HepG2 (cell line): ENCODE data around the gene GLI3.

ENCODE experiments used
- CEBPB ChIP-seq: IDR thresholded peaks from 2 replicates; pipeline ENCODE4 v1.6.1; 2011; ENCODE audit warnings: low read depth, low read length, improper control_type of control experiment, borderline replicate concordance
- CTCF ChIP-seq: sonication (generic); formaldehyde crosslinking; IDR thresholded peaks from 2 replicates; pipeline ENCODE4 v1.5.0; 2020; ENCODE audit warnings: mild to moderate bottlenecking, missing genetic modification reagents, moderate library complexity
- POLR2AphosphoS5 ChIP-seq: IDR thresholded peaks from 2 replicates; pipeline ENCODE4 v1.6.1; 2012; ENCODE audit warnings: low read depth, low read length
- ZNF703 ChIP-seq: sonication (generic); formaldehyde crosslinking; IDR thresholded peaks from 2 replicates; pipeline ENCODE4 v1.5.1; 2020; ENCODE audit warnings: missing genetic modification reagents, mild to moderate bottlenecking, moderate library complexity, borderline replicate concordance
- ZZZ3 ChIP-seq: sonication (generic); formaldehyde crosslinking; IDR thresholded peaks from 2 replicates; pipeline ENCODE4 v1.4.0; 2020; ENCODE audit warnings: missing genetic modification reagents, mild to moderate bottlenecking, borderline replicate concordance

- TF ChIP-seq ZNF703 (CRISPR knock-in tag) (no peak), CEBPB (no peak), POLR2AphosphoS5 (no peak), ZZZ3 (CRISPR knock-in tag) (no peak), CTCF (CRISPR knock-in tag) (peak; percentile 7; the same call in 1 of the 2 replicates)
Measured at GRCh38 chr7:42224391-42225003, 12.5 kb downstream of the GLI3 start.
